ENCODE data around the gene SNORC. TPM values are rescaled to one million over a fixed set of nuclear protein-coding genes. Genes with fewer than 3 reads are reported as not detected.

Gene SNORC
- total and polyA plus RNA-seq, 2 of the 4 experiments (the other 2 are of a cell fraction) = under 0.01 to 0.67 TPM

DNA sequence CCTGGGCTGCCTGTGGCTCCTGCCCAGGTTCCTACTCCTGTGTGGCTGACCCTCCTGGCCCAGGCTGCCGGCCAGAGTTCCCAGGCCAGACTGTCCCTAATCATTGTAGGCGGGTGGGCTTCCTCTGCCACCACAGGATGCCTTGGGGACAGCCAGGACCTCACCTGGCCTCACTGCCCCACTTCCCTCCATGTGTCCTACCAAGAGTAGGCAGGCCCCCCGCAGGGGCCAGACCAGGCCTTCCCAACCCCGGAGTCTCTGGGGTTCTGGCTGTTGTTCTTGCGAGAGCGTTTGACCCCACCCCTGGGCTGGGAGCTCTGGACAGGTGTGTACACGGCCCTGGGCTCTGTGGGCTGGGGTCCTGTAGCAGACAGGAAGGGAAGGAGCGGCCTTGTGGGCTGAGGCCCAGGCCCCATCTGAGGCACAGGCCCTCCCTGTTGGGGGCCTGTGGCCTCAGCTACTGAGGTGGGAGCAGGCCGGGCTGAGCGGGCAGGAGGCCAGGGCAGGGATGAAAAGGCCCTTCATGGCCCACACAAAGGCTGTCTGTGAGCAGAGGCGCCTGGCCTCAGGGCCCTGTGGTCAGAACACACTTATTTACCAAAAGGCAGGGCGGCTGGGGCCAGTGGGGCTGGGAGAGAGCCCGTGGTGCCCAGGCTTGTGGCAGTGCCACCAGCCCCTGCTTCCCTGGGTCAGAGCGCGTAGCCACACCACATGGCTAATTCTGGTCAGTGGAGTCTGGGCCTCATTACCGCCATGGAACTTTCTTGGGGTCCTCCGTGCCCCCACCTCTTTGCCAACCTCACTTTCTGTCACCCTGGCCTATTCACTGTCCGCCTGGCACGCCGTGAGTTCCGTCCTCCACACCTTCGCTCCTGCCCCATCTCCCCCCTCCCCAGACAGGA is 2.0 kb downstream of the SNORC start:
- no peaks in the 10 kb centered on the region for H3K9me1 ChIP-seq (ENCODE audit: insufficient read depth, low read length)
- ATAC-seq (ENCODE audit: low read depth) = no peak
- H4K8ac ChIP-seq (ENCODE audit: low read depth in 2 of 2, low read length in 2 of 2) = no peak overlapping the region
- POLR2A ChIA-PET (ENCODE audit: unreplicated experiment) = no interaction called here
- H3K27me3 ChIP-seq (ENCODE audit: control insufficient read depth, insufficient read depth, low read length) = peaks cover 16% of the 10 kb centered on the region
- no peak overlapping the region for H2BK5ac ChIP-seq (ENCODE audit: low read depth, low read length, poor library complexity, severe bottlenecking)
- BruUV-seq (replicated peaks) = no TSS peak
- no peak overlapping the region for H3K56ac ChIP-seq (ENCODE audit: extremely low read depth, insufficient read depth, low read length)
- H3K14ac ChIP-seq (replicated peaks; ENCODE audit: low read depth, low read length) = no peak overlapping the region
- H3K4me3 ChIP-seq (ENCODE audit: insufficient read depth, low read depth, low read length) = no peak overlapping the region
- TF ChIP-seq, protein P1, sequence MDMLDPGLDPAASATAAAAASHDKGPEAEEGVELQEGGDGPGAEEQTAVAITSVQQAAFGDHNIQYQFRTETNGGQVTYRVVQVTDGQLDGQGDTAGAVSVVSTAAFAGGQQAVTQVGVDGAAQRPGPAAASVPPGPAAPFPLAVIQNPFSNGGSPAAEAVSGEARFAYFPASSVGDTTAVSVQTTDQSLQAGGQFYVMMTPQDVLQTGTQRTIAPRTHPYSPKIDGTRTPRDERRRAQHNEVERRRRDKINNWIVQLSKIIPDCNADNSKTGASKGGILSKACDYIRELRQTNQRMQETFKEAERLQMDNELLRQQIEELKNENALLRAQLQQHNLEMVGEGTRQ (IDR thresholded peaks at IDR 0.05; ENCODE audit: low read depth, low read length) = no peak
- no peak for TF ChIP-seq BHLHE40 (IDR thresholded peaks at IDR 0.05; ENCODE audit: low read depth, low read length)
- no peak for TF ChIP-seq MAZ (IDR thresholded peaks at IDR 0.05; ENCODE audit: borderline replicate concordance, low read depth, low read length)
- H3K4me2 ChIP-seq (ENCODE audit: low read depth, low read length) = no peak overlapping the region
- no peak overlapping the region for H2AK5ac ChIP-seq (ENCODE audit: low read depth, low read length)
- no peak overlapping the region for H4K91ac ChIP-seq (ENCODE audit: insufficient read depth, low read depth, low read length)
- H3K4ac ChIP-seq (ENCODE audit: low read depth, low read length) = no peak overlapping the region
- H3K36me3 ChIP-seq (ENCODE audit: control insufficient read depth, insufficient read depth, low read length) = no peaks in the 10 kb centered on the region
- dilution Hi-C loops (cut with HindIII; ENCODE audit: low sequenced_read_pairs, unreplicated experiment) = no loop called here
- no peak overlapping the region for H3K18ac ChIP-seq (ENCODE audit: low read depth, low read length)
- H3K9ac ChIP-seq (ENCODE audit: low read depth, low read length) = no peak overlapping the region
- no peak for DNase-seq
- H4K20me1 ChIP-seq (ENCODE audit: insufficient read depth, low read length) = no peaks in the 10 kb centered on the region; the same call in 1 of the 2 replicates
- no peaks in the 10 kb centered on the region for H3K79me1 ChIP-seq (ENCODE audit: low read depth in 1 of 2, low read length in 2 of 2)
- no peak overlapping the region for H2BK20ac ChIP-seq (ENCODE audit: low read depth, low read length)
- H3K9me3 ChIP-seq (ENCODE audit: control insufficient read depth, insufficient read depth, low read length) = no peaks in the 10 kb centered on the region
- no peak overlapping the region for H2AFZ ChIP-seq (replicated peaks; ENCODE audit: low read length, poor library complexity)
- no peak overlapping the region for H4K5ac ChIP-seq (ENCODE audit: low read depth, low read length)
- WGBS, 2 experiments (ENCODE audit: extremely low coverage in 2 of 2, insufficient read length in 1 of 2) = 80% methylated on average over 3 of the region's 22 CpGs; no CpG with 5 or more reads in 1 of the 2 experiments
- in situ Hi-C loops (cut with MboI; ENCODE audit: low sequenced_read_pairs) = no loop called here
- no peak overlapping the region for H2AK9ac ChIP-seq (replicated peaks; ENCODE audit: low read depth, low read length, poor library complexity)
- no peak overlapping the region for H3K23ac ChIP-seq (ENCODE audit: low read depth, low read length)
- intact Hi-C loops (cut with micrococcal nuclease) = no loop called here
- H3K4me1 ChIP-seq (ENCODE audit: control insufficient read depth, insufficient read depth, low read length) = peaks cover 1% of the 10 kb centered on the region; the same call in 1 of the 2 replicates
- H2BK15ac ChIP-seq (ENCODE audit: low read depth, low read length) = no peak overlapping the region
- CTCF ChIA-PET = no interaction called here
- no peak overlapping the region for H3K27ac ChIP-seq (ENCODE audit: insufficient read depth, low read length)
- H2BK120ac ChIP-seq (ENCODE audit: low read depth, low read length) = no peak overlapping the region
